ENCODE data around the gene IQGAP1. TPM values are rescaled to one million over a fixed set of nuclear protein-coding genes. Genes with fewer than 3 reads are reported as not detected.
A peak's percentile ranks its signal among the peaks of the same experiment; 100 is the strongest.

IQGAP1 gene
- total RNA-seq, 1 donor from 2014 or later, result 178 TPM

DNA sequence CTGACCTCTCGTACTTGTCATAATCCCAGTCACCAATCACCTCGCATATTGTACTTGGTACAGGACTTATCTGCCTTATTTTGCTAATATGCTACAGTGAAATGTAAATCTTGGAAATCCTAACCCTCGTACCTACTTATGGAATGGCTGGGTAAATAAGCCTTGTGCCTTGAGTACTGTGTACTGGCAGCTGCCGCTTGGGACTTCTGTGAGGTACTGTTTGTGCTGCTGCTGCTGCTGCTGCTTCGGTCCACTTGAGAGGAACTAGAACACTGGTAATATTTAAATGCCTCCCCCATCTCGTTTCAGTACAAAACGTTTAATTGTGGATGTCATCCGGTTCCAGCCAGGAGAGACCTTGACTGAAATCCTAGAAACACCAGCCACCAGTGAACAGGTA lies 99.1 kb downstream of the IQGAP1 start:
- Mint-ChIP-seq H3K9me3 (ENCODE audit: unreplicated experiment) (no peaks in the 10 kb centered on the region), H3K27me3 (ENCODE audit: unreplicated experiment) (no peaks in the 10 kb centered on the region), H3K4me3 (ENCODE audit: unreplicated experiment) (no peak overlapping the region), H3K4me1 (ENCODE audit: unreplicated experiment) (no peaks in the 10 kb centered on the region), H3K27ac (ENCODE audit: unreplicated experiment) (no peak overlapping the region), H3K36me3 (ENCODE audit: unreplicated experiment) (peaks cover 73% of the 10 kb centered on the region)
- DNase-seq (ENCODE audit: extremely low spot score, unreplicated experiment), result no peak
- TF ChIP-seq, protein P1, sequence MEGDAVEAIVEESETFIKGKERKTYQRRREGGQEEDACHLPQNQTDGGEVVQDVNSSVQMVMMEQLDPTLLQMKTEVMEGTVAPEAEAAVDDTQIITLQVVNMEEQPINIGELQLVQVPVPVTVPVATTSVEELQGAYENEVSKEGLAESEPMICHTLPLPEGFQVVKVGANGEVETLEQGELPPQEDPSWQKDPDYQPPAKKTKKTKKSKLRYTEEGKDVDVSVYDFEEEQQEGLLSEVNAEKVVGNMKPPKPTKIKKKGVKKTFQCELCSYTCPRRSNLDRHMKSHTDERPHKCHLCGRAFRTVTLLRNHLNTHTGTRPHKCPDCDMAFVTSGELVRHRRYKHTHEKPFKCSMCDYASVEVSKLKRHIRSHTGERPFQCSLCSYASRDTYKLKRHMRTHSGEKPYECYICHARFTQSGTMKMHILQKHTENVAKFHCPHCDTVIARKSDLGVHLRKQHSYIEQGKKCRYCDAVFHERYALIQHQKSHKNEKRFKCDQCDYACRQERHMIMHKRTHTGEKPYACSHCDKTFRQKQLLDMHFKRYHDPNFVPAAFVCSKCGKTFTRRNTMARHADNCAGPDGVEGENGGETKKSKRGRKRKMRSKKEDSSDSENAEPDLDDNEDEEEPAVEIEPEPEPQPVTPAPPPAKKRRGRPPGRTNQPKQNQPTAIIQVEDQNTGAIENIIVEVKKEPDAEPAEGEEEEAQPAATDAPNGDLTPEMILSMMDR (IDR thresholded peaks at IDR 0.05), result no peak

DNA sequence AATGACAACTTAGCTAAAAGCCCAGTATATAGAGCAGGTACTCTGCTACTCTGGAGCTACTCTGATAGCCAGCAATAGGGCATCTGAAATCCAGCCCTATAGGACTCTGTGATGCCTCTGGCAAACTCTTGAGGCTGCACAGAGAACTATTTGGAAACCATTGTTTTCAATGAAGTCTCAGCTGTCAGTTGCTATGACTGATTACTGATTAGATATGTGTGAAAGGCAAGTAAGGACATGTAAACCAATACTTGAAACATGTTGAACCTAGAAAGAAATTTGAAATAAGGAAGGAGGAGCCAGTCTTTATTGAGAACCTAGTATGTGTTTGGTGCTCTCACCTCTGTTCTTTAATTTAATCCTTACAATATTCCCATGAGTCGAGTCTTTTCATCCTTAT lies 101.5 kb downstream of the IQGAP1 start:
- Mint-ChIP-seq H3K9me3 (ENCODE audit: unreplicated experiment) (no peaks in the 10 kb centered on the region), H3K27ac (ENCODE audit: unreplicated experiment) (peak overlapping the region; percentile 27), H3K4me3 (ENCODE audit: unreplicated experiment) (no peak overlapping the region)

DNA sequence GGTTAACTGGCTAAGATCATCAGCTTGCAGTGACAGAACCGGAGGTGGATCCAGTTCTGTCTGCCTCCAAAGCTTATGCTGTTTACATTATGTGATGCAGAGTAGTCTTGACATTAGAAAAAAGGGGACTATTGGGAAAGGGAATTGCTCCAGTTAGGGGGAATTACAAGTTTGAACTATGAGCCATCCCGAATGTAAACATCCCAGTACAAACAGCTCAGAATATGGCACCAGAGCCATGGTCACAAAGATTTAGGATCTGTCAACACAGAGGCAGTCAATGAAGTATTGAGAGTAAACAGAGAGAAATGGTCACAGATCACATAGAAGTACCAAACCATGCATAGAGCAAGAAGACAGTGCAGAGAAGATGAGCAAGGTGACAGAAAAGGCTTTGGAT lies 101.9 kb downstream of the IQGAP1 start:
- DNase-seq (ENCODE audit: extremely low spot score, unreplicated experiment), result no peak
- Mint-ChIP-seq H3K4me1 (ENCODE audit: unreplicated experiment) (no peaks in the 10 kb centered on the region), H3K9me3 (ENCODE audit: unreplicated experiment) (no peaks in the 10 kb centered on the region), H3K36me3 (ENCODE audit: unreplicated experiment) (peaks cover 74% of the 10 kb centered on the region), H3K27ac (ENCODE audit: unreplicated experiment) (peak overlapping the region; percentile 27), H3K4me3 (ENCODE audit: unreplicated experiment) (no peak overlapping the region), H3K27me3 (ENCODE audit: unreplicated experiment) (no peaks in the 10 kb centered on the region)
- TF ChIP-seq, protein P1 (IDR thresholded peaks at IDR 0.05), result no peak

More for the DNA sequence above, 101.5 kb downstream of the IQGAP1 start:
- Mint-ChIP-seq H3K4me1 (ENCODE audit: unreplicated experiment) (no peaks in the 10 kb centered on the region), H3K27me3 (ENCODE audit: unreplicated experiment) (no peaks in the 10 kb centered on the region), H3K36me3 (ENCODE audit: unreplicated experiment) (peaks cover 77% of the 10 kb centered on the region)
- DNase-seq (ENCODE audit: extremely low spot score, unreplicated experiment), result no peak
- TF ChIP-seq, protein P1 (IDR thresholded peaks at IDR 0.05), result no peak

DNA sequence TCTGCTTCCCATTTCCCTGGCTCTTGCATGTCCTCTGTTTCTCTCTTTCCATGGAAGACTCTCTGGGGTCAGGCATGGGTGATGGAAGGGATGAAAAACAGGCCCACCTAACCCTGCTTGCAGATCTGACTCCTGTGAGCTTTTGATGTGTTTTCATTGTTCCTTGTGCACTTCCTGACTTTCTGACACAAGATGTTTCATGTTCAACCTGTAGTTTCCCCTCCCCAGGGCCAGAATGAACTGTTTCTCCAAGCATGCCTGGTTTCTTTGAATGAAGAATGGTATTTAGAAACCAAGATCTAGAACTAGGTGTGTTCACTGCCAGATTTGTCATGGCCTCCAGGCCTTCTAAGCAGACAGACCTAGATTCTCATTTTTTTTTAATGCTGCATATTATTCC lies 105.6 kb downstream of the IQGAP1 start:
- H3K27ac Mint-ChIP-seq (ENCODE audit: unreplicated experiment), result no peak overlapping the region
- no peaks in the 10 kb centered on the region for H3K4me1 Mint-ChIP-seq (ENCODE audit: unreplicated experiment)
- no peak for DNase-seq (ENCODE audit: extremely low spot score, unreplicated experiment)
- TF ChIP-seq, protein P1 (IDR thresholded peaks at IDR 0.05), result no peak
- no peaks in the 10 kb centered on the region for H3K9me3 Mint-ChIP-seq (ENCODE audit: unreplicated experiment)
- no peak overlapping the region for H3K4me3 Mint-ChIP-seq (ENCODE audit: unreplicated experiment)
- peaks cover 61% of the 10 kb centered on the region for H3K36me3 Mint-ChIP-seq (ENCODE audit: unreplicated experiment)
- no peaks in the 10 kb centered on the region for H3K27me3 Mint-ChIP-seq (ENCODE audit: unreplicated experiment)

DNA sequence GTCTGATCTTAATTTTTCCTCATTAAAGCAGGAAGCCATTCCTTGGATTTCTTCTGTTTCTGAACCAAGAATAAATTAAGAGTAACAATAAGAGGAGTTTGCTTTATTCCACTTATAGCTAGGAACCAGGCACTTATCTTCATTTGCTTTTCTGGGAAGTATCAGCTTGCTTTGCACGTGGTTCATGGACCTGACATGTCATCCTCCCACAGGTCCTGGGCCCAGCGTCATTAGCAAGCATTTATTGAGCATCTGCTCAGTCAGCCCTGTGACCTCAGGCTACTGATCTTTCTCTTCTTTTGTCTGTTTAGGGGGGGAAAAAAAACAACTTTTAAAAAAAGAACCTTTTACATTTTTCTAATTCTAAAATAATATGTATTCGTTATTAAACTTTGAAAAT lies 107.0 kb downstream of the IQGAP1 start:
- Mint-ChIP-seq H3K4me3 (ENCODE audit: unreplicated experiment) (no peak overlapping the region), H3K36me3 (ENCODE audit: unreplicated experiment) (peaks cover 59% of the 10 kb centered on the region), H3K27ac (ENCODE audit: unreplicated experiment) (no peak overlapping the region), H3K4me1 (ENCODE audit: unreplicated experiment) (no peaks in the 10 kb centered on the region), H3K27me3 (ENCODE audit: unreplicated experiment) (no peaks in the 10 kb centered on the region), H3K9me3 (ENCODE audit: unreplicated experiment) (no peaks in the 10 kb centered on the region)
- TF ChIP-seq, protein P1 (IDR thresholded peaks at IDR 0.05), result no peak
- DNase-seq (ENCODE audit: extremely low spot score, unreplicated experiment), result no peak
